ENCODE results near the gene FOS. TPM values are rescaled to one million over a fixed set of nuclear protein-coding genes. Genes with fewer than 3 reads are reported as not detected.
"Not testable (repeated sequence)": the region's sequence is repeated elsewhere in the genome, so short reads cannot be mapped to it uniquely, and the experiment has no call there.

Gene FOS
- total RNA-seq, 1 experiment from 2014 or later: 31.6 TPM

- no peak for DNase-seq (ENCODE audit: low read depth)
These were observed 16.0 kb downstream of the FOS start for GRCh38 chr14:75294649-75295033.

GRCh38 chr14:75295061-75295461, 16.4 kb downstream of the FOS start:
- peak; percentile 77 for DNase-seq (ENCODE audit: low read depth)

- DNase-seq (ENCODE audit: low read depth): peak; percentile 63
These were observed 17.1 kb downstream of the FOS start for GRCh38 chr14:75295491-75296345.

GRCh38 chr14:75297411-75298040, 18.9 kb downstream of the FOS start:
- DNase-seq (ENCODE audit: low read depth): no peak

GRCh38 chr14:75298187-75298965, 19.7 kb downstream of the FOS start:
- DNase-seq (ENCODE audit: low read depth): no peak

GRCh38 chr14:75299059-75299458, 20.4 kb downstream of the FOS start:
- no peak for DNase-seq (ENCODE audit: low read depth)

- no peak for DNase-seq (ENCODE audit: low read depth)
These were observed 20.9 kb downstream of the FOS start for GRCh38 chr14:75299576-75299975.

- no peak for DNase-seq (ENCODE audit: low read depth)
These were observed 23.2 kb downstream of the FOS start for GRCh38 chr14:75301666-75302325.

GRCh38 chr14:75303381-75303789, 24.8 kb downstream of the FOS start:
- peak; percentile 65 for DNase-seq (ENCODE audit: low read depth)

- not testable (repeated sequence) for DNase-seq (ENCODE audit: low read depth)
These were observed 27.8 kb downstream of the FOS start for GRCh38 chr14:75306410-75306809.

GRCh38 chr14:75306927-75307699, 28.5 kb downstream of the FOS start:
- DNase-seq (ENCODE audit: low read depth): peak; percentile 47

- peak; percentile 78 for DNase-seq (ENCODE audit: low read depth)
These were observed 29.2 kb downstream of the FOS start for GRCh38 chr14:75307700-75308379.

- not testable (repeated sequence) for DNase-seq (ENCODE audit: low read depth)
These were observed 30.4 kb downstream of the FOS start for GRCh38 chr14:75308991-75309390.

GRCh38 chr14:75309561-75309960, 30.9 kb downstream of the FOS start:
- not testable (repeated sequence) for DNase-seq (ENCODE audit: low read depth)

GRCh38 chr14:75310295-75311111, 31.9 kb downstream of the FOS start:
- DNase-seq (ENCODE audit: low read depth): peak; percentile 86

- no peak for DNase-seq (ENCODE audit: low read depth)
These were observed 32.7 kb downstream of the FOS start for GRCh38 chr14:75311356-75311755.

- no peak for DNase-seq (ENCODE audit: low read depth)
These were observed 33.7 kb downstream of the FOS start for GRCh38 chr14:75312341-75312740.

GRCh38 chr14:75313294-75313693, 34.7 kb downstream of the FOS start:
- no peak for DNase-seq (ENCODE audit: low read depth)

GRCh38 chr14:75315144-75315543, 36.5 kb downstream of the FOS start:
- peak; percentile 77 for DNase-seq (ENCODE audit: low read depth)

GRCh38 chr14:75317148-75317547, 38.5 kb downstream of the FOS start:
- no peak for DNase-seq (ENCODE audit: low read depth)
